WTC11 (cell line): Measurements from ENCODE around the gene FBXO39.

ENCODE experiments used
- ELF4 ChIP-seq: sonication (generic); formaldehyde crosslinking; IDR thresholded peaks from 2 replicates; pipeline ENCODE4 v1.8.1; 2022; ENCODE audit warnings: low read depth, mild to moderate bottlenecking, moderate library complexity, missing genetic modification reagents
- MXD4 ChIP-seq: fragments of 250-450 bp; sonication (Bioruptor Pico); IDR thresholded peaks from 2 replicates; pipeline ENCODE4 v1.8.0; 2021; ENCODE audit warnings: mild to moderate bottlenecking, moderate library complexity, borderline replicate concordance
- TF ChIP-seq, protein P1 (sequence below): sonication (generic); formaldehyde crosslinking; IDR thresholded peaks from 2 replicates; pipeline ENCODE4 v1.8.1; 2022; ENCODE audit warnings: low read depth, missing genetic modification reagents, borderline replicate concordance
- TF ChIP-seq, protein P2 (sequence below): fragments of 200-600 bp; IDR thresholded peaks from 2 replicates; pipeline ENCODE4 v1.8.0; 2022; ENCODE audit warnings: antibody characterized with exemption
- TF ChIP-seq, protein P3 (sequence below): sonication (generic); formaldehyde crosslinking; IDR thresholded peaks from 2 replicates; pipeline ENCODE4 v1.8.0; 2023; ENCODE audit warnings: mild to moderate bottlenecking, missing genetic modification reagents

DNA sequence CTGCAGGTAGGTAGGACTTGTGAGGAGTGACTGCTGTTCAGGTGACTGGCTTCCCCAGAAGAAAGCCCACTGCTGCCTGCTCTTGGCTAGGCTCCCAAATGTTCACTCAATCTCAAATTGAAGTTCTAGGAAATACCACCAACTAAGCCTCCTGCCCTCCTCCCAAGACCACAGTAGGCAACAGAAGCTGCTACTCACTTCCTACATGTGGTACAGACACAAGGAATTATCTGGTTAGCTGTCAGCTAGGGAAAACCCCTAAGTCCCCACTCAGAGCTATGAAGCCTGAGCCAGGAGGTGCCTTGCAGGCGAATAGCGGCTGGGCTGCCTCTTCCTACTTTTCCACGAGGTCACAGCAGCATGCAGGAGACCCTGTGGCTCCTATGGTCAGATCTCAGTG lies 4.9 kb downstream of the FBXO39 start:
- TF ChIP-seq, protein P1, sequence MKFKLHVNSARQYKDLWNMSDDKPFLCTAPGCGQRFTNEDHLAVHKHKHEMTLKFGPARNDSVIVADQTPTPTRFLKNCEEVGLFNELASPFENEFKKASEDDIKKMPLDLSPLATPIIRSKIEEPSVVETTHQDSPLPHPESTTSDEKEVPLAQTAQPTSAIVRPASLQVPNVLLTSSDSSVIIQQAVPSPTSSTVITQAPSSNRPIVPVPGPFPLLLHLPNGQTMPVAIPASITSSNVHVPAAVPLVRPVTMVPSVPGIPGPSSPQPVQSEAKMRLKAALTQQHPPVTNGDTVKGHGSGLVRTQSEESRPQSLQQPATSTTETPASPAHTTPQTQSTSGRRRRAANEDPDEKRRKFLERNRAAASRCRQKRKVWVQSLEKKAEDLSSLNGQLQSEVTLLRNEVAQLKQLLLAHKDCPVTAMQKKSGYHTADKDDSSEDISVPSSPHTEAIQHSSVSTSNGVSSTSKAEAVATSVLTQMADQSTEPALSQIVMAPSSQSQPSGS (CRISPR knock-in tag): no peak
- TF ChIP-seq, protein P2, sequence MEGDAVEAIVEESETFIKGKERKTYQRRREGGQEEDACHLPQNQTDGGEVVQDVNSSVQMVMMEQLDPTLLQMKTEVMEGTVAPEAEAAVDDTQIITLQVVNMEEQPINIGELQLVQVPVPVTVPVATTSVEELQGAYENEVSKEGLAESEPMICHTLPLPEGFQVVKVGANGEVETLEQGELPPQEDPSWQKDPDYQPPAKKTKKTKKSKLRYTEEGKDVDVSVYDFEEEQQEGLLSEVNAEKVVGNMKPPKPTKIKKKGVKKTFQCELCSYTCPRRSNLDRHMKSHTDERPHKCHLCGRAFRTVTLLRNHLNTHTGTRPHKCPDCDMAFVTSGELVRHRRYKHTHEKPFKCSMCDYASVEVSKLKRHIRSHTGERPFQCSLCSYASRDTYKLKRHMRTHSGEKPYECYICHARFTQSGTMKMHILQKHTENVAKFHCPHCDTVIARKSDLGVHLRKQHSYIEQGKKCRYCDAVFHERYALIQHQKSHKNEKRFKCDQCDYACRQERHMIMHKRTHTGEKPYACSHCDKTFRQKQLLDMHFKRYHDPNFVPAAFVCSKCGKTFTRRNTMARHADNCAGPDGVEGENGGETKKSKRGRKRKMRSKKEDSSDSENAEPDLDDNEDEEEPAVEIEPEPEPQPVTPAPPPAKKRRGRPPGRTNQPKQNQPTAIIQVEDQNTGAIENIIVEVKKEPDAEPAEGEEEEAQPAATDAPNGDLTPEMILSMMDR: no peak
- TF ChIP-seq ELF4 (CRISPR knock-in tag): no peak
- TF ChIP-seq, protein P3, sequence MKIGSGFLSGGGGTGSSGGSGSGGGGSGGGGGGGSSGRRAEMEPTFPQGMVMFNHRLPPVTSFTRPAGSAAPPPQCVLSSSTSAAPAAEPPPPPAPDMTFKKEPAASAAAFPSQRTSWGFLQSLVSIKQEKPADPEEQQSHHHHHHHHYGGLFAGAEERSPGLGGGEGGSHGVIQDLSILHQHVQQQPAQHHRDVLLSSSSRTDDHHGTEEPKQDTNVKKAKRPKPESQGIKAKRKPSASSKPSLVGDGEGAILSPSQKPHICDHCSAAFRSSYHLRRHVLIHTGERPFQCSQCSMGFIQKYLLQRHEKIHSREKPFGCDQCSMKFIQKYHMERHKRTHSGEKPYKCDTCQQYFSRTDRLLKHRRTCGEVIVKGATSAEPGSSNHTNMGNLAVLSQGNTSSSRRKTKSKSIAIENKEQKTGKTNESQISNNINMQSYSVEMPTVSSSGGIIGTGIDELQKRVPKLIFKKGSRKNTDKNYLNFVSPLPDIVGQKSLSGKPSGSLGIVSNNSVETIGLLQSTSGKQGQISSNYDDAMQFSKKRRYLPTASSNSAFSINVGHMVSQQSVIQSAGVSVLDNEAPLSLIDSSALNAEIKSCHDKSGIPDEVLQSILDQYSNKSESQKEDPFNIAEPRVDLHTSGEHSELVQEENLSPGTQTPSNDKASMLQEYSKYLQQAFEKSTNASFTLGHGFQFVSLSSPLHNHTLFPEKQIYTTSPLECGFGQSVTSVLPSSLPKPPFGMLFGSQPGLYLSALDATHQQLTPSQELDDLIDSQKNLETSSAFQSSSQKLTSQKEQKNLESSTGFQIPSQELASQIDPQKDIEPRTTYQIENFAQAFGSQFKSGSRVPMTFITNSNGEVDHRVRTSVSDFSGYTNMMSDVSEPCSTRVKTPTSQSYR: no peak
- no peak for TF ChIP-seq MXD4 (CRISPR knock-in tag)
